Esophagus muscularis mucosa (tissue), 3 donors: ENCODE measurements around the gene TOE1.

Experiments
- POLR2A ChIP-seq: fragments of 450-650 bp; IDR thresholded peaks from one replicate; pipeline ENCODE4 v1.6.1; 2017; ENCODE audit warnings: antibody characterized with exemption, moderate library complexity, mild to moderate bottlenecking, low read depth
- TF ChIP-seq, protein P1 (sequence below), 3 experiments: fragments of 200-600 bp in 2 of 3; fragments of 450-650 bp in 1 of 3; sonication (generic) in 2 of 3; IDR thresholded peaks; one replicate each; pipeline ENCODE4 v1.5.1; 2017 to 2019; ENCODE audit warnings: antibody characterized with exemption in 3 of 3, mild to moderate bottlenecking in 2 of 3, moderate library complexity in 1 of 3

DNA sequence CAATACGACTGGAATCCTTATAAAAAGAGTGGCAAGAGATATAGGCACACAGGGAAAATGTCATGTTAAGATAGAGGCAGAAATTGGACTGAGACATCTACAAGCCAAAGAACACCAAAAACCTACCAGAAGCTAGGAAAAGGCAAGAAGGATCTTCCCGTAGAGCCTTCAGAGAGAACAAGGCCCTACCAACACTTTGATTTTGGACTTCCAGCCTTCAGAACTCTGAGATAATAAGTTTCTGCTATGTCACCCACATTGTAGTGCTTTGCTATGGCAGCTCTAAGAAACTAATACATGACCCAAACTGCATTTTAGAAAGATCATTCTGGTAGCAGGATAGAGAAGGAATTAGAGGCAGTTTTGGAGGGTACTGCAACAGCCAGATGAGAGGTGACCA, 24.3 kb downstream of the TOE1 start:
- TF ChIP-seq, protein P1, sequence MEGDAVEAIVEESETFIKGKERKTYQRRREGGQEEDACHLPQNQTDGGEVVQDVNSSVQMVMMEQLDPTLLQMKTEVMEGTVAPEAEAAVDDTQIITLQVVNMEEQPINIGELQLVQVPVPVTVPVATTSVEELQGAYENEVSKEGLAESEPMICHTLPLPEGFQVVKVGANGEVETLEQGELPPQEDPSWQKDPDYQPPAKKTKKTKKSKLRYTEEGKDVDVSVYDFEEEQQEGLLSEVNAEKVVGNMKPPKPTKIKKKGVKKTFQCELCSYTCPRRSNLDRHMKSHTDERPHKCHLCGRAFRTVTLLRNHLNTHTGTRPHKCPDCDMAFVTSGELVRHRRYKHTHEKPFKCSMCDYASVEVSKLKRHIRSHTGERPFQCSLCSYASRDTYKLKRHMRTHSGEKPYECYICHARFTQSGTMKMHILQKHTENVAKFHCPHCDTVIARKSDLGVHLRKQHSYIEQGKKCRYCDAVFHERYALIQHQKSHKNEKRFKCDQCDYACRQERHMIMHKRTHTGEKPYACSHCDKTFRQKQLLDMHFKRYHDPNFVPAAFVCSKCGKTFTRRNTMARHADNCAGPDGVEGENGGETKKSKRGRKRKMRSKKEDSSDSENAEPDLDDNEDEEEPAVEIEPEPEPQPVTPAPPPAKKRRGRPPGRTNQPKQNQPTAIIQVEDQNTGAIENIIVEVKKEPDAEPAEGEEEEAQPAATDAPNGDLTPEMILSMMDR (IDR thresholded peaks at IDR 0.05): no peak
- no peak for TF ChIP-seq POLR2A
